ENCODE measurements around the gene SPACA4. TPM values are rescaled to one million over a fixed set of nuclear protein-coding genes. Genes with fewer than 3 reads are reported as not detected.

Gene SPACA4
- total and polyA plus RNA-seq, 9 of the 15 experiments (the other 6 are each of a cell fraction or from before 2014, with no cell fraction given): not detected

- no peak for TF ChIP-seq CREB1 (IDR thresholded peaks at IDR 0.05)
- no peak for TF ChIP-seq CREB1 (CRISPR knock-in tag; IDR thresholded peaks at IDR 0.05)
- no peak for TF ChIP-seq BDP1 (IDR thresholded peaks at IDR 0.05; ENCODE audit: insufficient read depth, insufficient read length)
- no peak for TF ChIP-seq DIDO1 (tag; IDR thresholded peaks at IDR 0.05; ENCODE audit: low read depth)
- 0 out of 2 replicates have a peak, but pooled peaks have one; percentile 18 for TF ChIP-seq MTF1 (CRISPR knock-in tag; IDR thresholded peaks at IDR 0.05; ENCODE audit: borderline replicate concordance)
- no peak for TF ChIP-seq CSDE1 (IDR thresholded peaks at IDR 0.05)
- no peak for TF ChIP-seq ZFX (CRISPR knock-in tag; IDR thresholded peaks at IDR 0.05)
- TF ChIP-seq OTX1 (CRISPR knock-in tag; IDR thresholded peaks at IDR 0.05): peak; percentile 72; the same call in 1 of the 2 replicates
- peak; percentile 45; the same call in 1 of the 2 replicates for TF ChIP-seq CBFA2T3 (IDR thresholded peaks at IDR 0.05)
- 0 out of 2 replicates have a peak, but pooled peaks have one; percentile 13 for TF ChIP-seq FOSL1 (tag; conservative IDR thresholded peaks at IDR 0.05)
- no peak for TF ChIP-seq FOS (IDR thresholded peaks at IDR 0.05; ENCODE audit: extremely low read depth, insufficient read length)
- no peak for TF ChIP-seq TAL1 (IDR thresholded peaks at IDR 0.05)
- TF ChIP-seq HDAC2 (IDR thresholded peaks at IDR 0.05): peak; percentile 99
- 0 out of 2 replicates have a peak, but pooled peaks have one; percentile 24 for TF ChIP-seq TCF15 (CRISPR knock-in tag; IDR thresholded peaks at IDR 0.05)
- no peak for TF ChIP-seq KAT7 (CRISPR knock-in tag; IDR thresholded peaks at IDR 0.05; ENCODE audit: borderline replicate concordance)
- TF ChIP-seq, protein P1, sequence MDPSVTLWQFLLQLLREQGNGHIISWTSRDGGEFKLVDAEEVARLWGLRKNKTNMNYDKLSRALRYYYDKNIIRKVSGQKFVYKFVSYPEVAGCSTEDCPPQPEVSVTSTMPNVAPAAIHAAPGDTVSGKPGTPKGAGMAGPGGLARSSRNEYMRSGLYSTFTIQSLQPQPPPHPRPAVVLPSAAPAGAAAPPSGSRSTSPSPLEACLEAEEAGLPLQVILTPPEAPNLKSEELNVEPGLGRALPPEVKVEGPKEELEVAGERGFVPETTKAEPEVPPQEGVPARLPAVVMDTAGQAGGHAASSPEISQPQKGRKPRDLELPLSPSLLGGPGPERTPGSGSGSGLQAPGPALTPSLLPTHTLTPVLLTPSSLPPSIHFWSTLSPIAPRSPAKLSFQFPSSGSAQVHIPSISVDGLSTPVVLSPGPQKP (CRISPR knock-in tag; IDR thresholded peaks at IDR 0.05): no peak
- TF ChIP-seq MITF (IDR thresholded peaks at IDR 0.05): no peak
- no peak; the same call in 1 of the 2 replicates for TF ChIP-seq CBX1 (IDR thresholded peaks at IDR 0.05; ENCODE audit: low read depth)
- no peak for TF ChIP-seq ATF1 (CRISPR knock-in tag; IDR thresholded peaks at IDR 0.05)
- no peak for TF ChIP-seq ATF1 (tag; IDR thresholded peaks at IDR 0.05)
- peak; percentile 75 for TF ChIP-seq ZNF316 (IDR thresholded peaks at IDR 0.05)
- no peak for TF ChIP-seq PRPF4 (IDR thresholded peaks at IDR 0.05; ENCODE audit: insufficient read depth, low read depth, low read length, poor library complexity, severe bottlenecking)
- no peak for TF ChIP-seq ZNF12 (CRISPR knock-in tag; IDR thresholded peaks at IDR 0.05)
- no peak for TF ChIP-seq TAF1 (IDR thresholded peaks at IDR 0.05; ENCODE audit: control insufficient read depth, extremely low read depth, insufficient read depth, low read length, severe bottlenecking)
- no peak for TF ChIP-seq GABPA (tag; conservative IDR thresholded peaks at IDR 0.05; ENCODE audit: low read depth)
- TF ChIP-seq MTA3 (IDR thresholded peaks at IDR 0.05; ENCODE audit: borderline replicate concordance): no peak
- TF ChIP-seq ZNF785 (CRISPR knock-in tag; IDR thresholded peaks at IDR 0.05): no peak
These were observed 13.4 kb downstream of the SPACA4 start (continued) for GRCh38 chr19:48619692-48620585.
